Stimulated activated CD8-positive, alpha-beta memory T cell treated with anti-CD3 and anti-CD28 coated beads, Interleukin-2, amount 100 ng/mL, for 1 hour (primary cell): ENCODE data around the gene CCL11.

Experiments
- DNase-seq, 2 donors: peaks; one replicate each; pipeline ENCODE4 v3.0.0-alpha.2; 2020; ENCODE audit warnings: low read depth in 2 of 2

CCL11 gene

DNA sequence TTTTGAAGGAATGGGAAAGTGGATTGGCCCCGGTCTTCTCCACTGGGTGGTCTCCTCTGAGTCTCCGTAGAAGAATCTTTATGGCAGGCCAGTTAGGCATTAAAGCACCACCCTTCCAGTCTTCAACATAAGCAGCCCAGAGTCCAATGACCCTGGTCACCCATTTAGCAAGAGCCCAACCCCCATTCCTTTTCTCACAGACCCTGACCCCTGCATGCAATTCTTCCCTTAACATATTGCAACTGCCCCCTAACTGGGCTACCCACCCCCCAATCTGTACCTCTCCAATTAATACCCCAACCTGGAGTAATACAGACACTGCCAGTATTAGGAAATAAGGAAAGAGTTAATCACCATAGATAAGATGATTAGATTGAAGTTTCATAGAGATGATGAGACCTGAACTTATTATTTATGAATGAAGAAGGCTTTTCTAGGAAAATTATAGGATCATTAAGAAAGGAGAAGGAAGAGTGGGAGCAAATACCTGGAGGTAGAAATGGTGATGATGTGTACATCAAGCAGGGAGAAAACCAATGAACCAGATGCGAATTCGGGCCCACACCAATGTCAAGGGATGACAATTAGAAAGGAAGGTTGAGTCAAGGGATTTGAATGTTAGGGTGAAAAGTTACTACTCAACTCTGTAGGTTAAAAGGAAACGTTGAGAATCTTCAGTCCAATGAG, 28.1 kb upstream of the CCL11 start:
- no peak for DNase-seq

DNA sequence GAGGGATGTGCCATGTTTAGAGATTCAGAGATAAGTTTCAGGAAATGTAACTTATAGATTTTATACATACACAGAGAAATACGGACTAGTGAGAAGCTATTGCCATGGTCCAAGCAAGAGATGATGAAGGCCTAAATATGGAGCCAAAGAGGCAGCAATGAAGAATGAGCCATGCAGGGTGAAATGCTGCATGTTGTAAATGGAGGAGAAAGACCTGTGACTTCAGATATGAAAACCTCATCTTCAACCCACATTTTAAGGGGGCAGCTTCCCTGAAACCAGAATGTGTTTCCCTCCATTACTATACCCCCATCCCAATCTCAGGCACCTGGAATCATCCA, 27.6 kb upstream of the CCL11 start:
- DNase-seq: no peak

DNA sequence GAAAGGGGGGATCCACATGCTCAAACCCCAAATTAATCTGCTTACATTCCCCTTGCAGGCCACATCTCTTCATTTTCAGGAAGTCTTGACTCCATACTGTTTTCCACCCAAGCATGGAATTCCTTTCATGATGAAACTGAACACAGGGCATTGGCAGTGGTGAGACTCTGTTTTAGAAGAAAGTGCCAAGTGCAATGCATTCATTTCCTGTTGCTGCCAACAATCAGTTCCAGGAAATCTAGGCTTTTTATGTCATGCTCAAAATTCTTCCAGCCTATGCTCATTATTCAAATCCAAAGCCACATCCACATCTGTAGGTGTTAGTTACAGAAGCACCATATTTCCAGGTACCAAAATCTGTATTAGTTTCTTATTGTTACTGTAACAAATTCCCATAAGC, 26.4 kb upstream of the CCL11 start:
- no peak for DNase-seq

DNA sequence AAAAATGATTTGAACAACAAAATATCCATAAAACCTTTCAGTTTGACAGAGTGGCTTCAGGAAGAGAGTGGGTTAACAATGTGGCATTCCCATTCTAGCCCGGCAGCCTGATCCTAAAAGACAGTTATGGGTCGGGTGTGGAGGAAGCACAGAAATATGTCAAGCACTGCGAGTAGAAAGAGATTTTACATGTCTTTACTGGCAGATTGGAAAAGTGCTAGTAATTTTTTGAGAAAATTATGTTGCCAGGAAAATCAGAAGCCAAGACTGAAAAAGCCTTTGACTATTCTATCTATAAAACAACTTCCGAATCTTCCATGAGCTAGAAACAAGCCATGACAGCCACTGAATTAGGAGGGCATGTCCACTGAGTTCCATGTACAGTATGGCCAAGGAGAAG, 24.7 kb upstream of the CCL11 start:
- DNase-seq: no peak

DNA sequence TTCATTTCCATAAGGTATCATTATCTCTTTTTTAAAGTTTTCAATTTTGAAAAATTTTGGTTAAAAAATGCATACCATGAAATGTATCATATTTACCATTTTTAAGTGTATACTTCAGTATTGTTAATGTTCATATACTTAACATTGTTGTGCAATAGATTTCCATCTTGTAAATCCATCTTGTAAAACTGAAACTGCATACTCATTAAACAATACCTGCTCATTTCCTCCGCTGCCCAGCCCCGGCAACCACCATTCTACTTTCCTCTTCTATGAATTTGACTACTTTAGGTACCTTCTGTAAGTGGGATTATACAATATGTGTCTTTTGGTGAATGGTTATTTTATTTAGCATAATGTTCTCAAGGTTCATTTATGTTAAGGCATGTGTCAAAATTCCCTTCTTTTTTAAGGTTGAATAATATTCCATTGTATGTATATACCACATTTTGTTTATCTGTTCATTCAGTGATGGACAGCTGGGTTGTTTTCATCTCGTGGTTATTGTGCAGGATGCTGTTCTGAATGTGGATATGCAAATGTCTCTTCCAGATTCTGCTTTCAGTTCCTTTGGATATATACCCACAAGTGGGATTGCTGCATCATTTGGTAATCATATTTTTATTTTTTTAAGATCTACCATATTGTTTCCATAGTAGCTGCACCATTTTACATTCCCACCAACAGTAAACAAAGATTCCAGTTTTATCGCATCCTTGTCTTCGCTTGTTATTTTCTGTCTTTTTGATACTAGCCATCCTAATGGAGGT, 23.8 kb upstream of the CCL11 start:
- no peak for DNase-seq

DNA sequence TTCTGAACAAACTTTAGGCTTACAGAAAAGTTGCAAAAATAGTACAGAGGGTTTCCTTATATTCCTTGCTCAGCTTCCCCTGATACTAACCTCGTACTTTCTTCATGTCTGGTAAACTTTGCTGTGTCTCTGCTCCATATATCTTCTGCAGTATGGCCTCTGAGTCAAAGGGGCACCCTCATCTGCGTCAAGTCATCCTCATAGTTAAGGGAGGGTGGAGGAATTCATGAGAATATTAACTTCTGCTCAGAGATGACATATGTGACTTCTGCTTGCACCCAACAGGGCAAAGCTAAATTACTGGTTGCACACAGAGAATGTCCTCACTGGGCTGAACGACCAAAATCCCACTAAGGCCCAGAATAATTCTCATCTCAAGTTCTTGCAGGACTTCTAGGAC, 19.8 kb upstream of the CCL11 start:
- DNase-seq: no peak

DNA sequence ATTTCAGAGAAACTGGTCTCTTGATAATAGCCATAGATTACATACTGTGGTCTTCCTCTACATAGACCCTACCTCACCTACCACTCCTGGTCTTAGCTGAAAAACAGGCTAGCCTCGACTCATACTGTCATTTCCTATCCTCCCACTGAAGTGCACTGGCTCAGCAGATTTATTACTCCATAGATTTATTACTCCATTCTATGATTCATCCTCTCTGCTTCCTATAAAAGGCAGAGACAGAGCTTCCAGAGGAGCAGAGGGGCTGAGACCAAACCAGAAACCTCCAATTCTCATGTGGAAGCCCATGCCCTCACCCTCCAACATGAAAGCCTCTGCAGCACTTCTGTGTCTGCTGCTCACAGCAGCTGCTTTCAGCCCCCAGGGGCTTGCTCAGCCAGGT, 15.6 kb upstream of the CCL11 start, which contains the start of gene CCL7:
CCL7 (plus strand) TSS at position 253 of the 400 bp plus-strand sequence; CDS start at position 323, 70 bp downstream.
- no peak for DNase-seq

DNA sequence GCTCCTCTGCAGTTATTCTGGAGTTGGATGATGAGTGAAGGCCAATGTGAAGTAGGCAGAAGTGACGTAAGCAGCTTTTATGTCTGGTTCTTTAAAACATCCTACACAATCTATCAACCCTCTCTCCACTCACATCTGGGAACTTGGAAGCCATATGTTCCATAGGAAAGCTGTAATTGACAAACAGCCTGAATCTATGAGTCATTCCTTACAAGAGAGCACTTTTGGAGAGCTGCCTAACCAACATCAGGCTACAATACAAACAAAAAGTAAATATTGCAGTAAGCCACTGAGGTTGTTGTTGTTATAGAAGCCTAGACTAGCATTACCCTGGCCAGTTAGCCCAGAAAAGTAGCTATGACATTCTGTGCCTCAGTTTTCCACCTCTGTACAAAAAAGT, 9.7 kb upstream of the CCL11 start:
- DNase-seq: no peak

DNA sequence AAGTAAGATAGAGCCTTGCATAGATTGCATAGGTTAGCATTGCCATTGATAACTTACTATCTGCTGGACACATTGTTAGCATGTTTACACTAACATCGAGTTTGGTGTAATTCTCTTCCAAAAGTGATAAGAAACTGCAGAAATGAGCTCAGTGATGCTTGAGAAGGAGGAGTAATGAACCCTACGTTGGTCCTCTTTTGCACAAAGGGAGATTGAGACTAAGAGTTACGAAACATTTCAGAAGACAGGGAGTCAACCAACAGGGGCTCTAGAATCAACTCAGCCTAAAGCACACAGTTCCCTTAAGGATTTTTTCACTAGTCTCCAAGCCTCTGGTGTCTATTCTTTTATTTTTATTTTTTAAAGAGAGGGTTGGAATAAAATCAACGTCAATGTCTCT, 8.7 kb upstream of the CCL11 start:
- DNase-seq: no peak

DNA sequence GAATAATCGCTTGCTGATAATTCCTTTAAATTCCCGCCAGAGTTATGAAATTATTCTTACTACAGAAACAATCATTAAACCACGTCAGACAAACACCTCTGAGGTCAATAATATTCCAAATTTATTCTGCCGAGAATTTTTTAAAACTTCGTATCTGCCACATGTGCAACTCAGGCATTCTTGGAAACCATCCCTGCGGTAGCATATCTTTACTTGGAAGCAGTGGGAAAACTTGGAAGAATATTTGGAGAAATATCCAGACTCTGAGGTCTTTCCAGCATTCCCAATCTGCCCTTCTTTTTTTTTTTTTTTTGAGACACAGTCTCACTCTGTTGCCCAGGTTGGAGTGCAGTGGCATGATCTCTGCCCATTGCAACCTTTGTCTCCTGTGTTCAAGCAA, 2.0 kb upstream of the CCL11 start:
- no peak for DNase-seq

DNA sequence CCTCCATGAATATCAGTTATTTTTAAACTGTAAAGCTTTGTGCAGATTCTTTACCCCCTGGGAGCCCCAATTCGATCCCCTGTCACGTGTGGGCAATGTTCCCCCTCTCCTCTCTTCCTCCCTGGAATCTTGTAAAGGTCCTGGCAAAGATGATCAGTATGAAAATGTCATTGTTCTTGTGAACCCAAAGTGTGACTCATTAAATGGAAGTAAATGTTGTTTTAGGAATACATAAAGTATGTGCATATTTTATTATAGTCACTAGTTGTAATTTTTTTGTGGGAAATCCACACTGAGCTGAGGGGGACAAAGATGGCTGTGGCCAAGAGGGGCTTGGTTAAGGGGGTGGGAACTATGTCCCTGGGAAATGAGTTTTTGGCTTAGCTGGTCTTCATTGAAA, 2.3 kb downstream of the CCL11 start:
- DNase-seq: no peak

DNA sequence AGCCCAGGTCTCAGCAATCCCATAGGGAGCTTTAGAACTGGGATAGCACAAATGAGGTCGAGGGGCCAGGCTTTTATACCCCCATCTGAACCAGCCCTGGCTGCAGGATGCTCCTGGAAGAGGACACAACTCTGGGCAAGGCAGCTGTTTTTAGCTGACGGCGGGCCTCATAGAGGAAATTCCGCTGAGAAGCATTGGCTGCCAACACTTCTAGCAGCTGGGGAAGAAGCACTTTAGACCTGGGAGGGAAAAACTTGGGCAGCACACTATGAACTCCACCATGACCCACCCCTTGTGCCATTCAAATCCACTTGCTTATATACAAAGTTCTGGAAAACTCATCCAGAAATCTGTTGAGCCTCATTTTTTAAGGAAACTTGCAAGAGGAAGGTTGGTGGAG, 5.0 kb downstream of the CCL11 start:
- no peak for DNase-seq

DNA sequence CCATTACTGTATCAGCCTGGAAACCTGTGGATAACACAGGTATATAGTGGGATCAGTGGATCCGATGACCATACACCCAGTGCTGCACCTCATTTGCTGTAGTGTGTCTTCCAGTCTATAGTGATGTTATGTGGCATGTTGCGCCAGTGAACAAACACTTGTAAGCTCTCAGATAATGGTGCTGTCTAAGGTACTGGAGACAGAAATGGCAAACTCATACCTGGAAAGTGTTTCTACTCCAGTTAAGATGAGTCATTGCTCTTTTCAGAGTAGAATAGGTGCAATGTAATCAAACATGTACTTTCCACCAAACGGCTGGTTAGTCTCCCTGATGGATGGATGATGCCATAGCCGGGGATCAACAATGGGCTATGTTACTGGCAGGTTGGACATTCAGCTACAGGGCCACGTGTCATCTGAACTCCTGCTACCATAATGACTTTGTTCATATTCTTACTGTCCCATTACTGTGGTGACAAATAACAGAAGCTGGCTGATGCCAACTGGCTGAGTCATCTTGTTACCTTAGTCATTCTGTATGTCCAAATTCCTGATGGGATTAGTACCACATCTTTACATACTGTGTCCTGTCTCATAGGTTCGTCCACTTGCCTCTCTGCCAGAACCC, 6.3 kb downstream of the CCL11 start:
- no peak for DNase-seq

DNA sequence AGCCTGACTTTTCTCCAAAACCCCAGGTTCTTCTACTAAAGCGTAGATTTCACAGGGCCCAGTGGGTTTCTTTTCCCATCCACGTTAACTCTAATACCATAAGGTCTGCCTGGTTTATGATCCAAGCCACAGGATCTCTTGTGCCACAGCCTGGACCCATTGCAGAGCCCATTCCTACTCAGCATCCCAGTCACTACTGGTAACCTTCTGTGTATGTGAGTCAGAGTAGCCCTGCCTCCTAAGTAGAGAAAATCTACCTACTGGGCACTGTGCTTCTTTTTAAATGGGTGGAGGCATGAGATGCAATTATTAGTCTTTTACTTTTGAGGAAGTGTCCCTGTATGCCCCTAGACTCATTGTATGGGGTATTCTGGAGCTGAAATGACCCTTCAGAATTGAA, 13.5 kb downstream of the CCL11 start:
- DNase-seq: no peak

DNA sequence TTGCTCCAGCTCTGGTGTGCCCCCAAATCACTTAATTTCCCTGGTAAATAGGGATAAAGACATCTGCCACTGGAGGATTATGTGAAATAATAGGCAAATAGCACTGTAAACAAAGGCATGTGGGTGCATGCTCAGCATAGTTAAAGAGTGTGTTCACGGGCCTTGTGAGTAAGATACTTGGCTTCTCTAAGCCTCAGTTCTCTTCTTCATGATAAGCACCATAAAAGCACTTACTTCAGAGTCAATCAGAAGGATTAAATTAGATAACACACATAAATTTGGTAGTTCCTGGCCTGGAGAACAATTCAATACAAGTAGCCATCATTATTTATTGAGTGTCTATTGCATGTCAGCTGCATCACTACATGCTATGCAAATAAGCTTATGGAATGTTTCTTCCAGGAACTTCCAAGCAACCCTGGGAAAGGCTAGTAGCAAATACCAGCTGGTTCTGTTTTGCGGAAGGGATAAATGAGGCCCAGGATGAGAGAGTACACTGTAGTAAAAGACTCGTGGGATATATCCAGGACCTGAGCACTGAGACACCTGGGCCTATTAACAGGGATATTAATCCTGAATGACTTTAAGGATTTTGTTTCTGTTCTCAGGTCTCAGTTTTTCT, 14.5 kb downstream of the CCL11 start:
- DNase-seq: no peak

DNA sequence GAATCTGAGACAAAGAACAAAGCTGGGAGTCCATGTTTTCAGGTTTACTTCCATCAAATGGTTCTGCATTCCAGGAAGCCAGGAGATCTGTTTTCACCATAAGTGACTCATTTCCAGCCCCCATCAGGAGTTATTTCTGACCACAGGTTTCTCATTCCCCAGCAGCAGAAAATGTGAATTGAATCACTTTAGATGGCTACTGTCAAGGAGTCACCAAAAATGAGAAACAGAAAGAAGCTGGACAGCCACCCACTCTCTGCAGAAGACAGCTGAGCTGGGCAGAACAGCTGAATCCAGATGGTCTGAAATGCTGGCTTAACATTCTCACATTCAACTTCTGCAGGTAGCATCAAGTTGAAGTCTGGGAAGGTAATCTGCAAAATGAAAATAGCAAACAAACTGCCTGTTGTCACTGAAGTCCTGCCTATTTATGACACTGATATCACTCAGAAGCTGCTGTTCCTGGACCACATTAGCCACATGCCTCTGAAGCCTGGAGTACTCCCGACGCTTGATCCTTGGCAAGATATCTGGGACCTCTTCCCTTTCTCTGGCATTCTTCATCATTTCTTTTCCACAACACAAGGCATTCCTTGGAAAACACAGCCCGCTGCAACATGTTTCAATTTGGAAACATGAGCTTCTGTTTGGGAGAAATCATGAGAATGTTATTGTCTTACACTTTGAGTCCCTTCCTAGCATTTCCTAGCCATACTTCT, 15.3 kb downstream of the CCL11 start:
- no peak for DNase-seq

DNA sequence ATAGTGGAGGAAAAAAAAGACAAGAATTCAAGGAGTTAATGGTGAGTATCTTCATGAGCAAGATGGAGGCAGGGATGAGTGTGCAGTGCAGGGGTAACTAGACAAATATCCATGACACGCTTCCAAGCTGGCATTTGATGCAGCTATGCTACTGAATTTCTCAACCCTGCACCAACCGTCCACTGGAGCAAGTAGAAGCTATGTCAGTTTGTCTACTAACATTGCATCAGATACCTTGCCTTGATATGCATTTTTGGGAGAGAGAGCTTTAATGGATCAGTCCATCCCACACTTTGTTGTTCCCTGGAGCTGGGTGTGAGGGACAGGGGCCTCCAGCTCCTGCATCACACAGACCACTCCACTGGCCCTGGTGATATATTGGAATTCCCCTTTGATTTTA, 16.4 kb downstream of the CCL11 start:
- no peak for DNase-seq

DNA sequence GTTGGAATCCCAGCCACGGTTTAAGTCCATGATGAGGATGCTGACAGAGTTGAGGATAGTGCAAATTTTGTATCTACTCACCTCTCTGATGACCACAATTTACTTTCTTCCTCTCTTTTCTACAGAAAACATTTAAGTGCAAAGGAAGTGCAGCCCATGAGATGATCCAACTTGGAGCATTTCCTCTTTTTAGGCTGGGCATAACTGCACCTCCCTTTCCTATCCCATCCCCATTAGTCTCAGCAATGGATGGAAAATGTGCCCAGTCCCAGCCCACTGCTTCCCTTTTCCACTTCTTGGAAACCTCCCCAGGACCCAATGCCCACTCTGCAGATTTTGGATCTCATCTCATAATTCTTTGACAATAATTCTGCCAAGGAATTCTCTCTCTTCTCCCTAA, 17.1 kb downstream of the CCL11 start:
- no peak for DNase-seq

DNA sequence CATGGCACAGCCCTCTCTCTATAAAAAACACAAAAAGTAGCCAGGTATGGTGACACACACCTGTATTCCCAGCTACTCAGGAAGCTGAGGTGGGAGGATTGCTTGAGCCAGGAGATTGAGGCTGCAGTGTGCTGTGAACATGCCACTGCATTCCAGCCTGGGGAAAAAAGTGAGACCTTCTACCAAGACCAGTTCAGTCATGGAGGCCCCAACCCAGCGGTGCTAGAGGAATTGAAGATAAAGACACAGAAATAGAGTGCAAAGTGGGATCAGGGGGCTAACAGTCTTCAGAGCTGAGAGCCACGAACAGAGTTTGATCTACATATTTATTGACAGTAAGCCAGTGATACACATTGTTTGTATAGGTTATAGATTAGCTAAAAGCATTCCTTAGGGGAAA, 18.1 kb downstream of the CCL11 start:
- no peak for DNase-seq

DNA sequence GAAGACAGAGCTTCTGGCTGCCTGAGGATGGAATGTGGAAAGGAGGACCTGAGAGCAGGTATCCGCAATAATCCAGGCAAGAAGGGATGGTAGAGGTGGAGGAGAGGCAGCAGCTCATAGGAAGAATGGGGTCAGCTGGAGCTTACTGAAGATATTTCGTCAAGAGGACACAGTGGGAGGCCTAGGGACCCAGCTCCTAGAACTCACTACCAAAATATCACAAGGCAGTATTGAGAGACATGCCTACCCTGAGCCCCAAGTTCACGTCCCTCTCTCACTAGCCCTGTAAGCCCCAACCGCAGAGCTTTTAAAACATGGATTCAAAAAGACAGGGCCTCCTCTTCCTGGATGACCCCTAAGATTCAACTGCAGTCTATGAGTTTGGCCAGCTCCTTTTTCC, 19.5 kb downstream of the CCL11 start:
- no peak for DNase-seq

DNA sequence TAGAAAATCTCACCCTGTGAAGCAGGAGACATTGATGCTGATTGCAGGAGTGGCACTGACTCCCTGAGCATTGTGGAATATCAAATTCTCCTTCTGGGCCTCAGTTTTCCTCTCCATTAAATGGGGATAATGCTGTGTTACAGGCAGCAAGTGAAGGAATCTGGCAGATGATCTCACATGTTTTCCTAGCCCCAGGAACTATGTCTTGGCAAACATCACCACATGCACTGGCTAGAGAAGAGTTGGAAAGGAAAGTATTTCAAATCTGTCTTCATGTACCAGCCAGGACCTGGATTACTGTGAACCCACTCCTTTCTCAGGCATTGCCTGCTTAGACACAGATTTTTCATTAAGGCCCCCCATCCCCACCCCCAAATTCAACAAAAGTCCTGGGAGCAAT, 20.1 kb downstream of the CCL11 start:
- no peak for DNase-seq

DNA sequence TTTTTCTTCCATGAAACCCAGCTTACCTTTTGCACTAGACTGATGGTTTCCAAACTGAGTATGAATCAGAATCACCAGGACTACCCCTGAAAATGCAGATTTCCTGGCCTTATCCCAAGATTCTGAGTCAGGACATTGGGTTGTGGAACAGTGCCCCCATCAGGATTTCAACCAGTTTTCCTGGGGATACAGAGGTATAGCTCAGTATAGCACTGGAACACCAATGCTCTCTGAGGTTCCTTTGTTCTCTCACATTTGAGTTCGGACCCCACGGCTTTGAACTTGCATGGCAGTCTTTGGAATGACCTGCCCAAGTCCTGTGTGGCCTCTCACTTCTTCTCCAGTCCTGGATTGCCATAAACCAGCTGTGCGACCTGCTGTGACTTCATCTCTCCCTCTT, 20.9 kb downstream of the CCL11 start:
- DNase-seq: no peak
